Measurements from ENCODE around the gene OGN.

DNA sequence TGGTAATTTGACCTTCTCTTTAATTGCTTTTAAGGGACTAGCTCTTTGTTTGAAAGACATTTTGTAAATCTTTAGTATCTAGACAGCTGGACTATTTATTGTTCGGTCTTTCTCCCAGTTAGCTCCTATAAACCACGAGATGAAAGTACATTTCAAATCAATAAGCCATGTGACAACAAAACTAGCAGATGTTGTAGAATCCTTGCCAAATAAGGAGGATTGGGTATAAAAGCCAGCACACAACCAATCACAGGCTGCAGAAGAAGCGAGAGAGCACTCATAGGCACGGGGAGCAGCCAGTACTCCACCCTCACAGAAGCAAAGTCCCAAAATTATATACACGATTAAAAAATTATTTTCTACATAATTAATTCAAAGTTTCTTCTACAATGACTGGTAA is 28.0 kb upstream of the OGN start:
- TF ChIP-seq, protein P1, sequence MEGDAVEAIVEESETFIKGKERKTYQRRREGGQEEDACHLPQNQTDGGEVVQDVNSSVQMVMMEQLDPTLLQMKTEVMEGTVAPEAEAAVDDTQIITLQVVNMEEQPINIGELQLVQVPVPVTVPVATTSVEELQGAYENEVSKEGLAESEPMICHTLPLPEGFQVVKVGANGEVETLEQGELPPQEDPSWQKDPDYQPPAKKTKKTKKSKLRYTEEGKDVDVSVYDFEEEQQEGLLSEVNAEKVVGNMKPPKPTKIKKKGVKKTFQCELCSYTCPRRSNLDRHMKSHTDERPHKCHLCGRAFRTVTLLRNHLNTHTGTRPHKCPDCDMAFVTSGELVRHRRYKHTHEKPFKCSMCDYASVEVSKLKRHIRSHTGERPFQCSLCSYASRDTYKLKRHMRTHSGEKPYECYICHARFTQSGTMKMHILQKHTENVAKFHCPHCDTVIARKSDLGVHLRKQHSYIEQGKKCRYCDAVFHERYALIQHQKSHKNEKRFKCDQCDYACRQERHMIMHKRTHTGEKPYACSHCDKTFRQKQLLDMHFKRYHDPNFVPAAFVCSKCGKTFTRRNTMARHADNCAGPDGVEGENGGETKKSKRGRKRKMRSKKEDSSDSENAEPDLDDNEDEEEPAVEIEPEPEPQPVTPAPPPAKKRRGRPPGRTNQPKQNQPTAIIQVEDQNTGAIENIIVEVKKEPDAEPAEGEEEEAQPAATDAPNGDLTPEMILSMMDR (conservative IDR thresholded peaks at IDR 0.05; ENCODE audit: low read depth, low read length): no peak
- no peak for TF ChIP-seq EZH2phosphoT487 (IDR thresholded peaks at IDR 0.05; ENCODE audit: borderline replicate concordance, low read length)

All from PC-3 (cell line).